PFSK-1 (cell line): ENCODE measurements around the gene CUTA.

ENCODE experiments used
- FOXP2 ChIP-seq: optimal IDR thresholded peaks from 2 replicates; pipeline ENCODE3; 2011; ENCODE audit warnings: borderline replicate concordance, control low read depth, inconsistent platforms; ENCODE audit not compliant: insufficient read depth; ENCODE audit errors: extremely low read length, extremely low read depth
- POLR2AphosphoS5 ChIP-seq: IDR thresholded peaks from 2 replicates; pipeline ENCODE4 v1.6.1; 2012; ENCODE audit warnings: low read depth, mild to moderate bottlenecking, control low read depth, low read length, moderate library complexity
- SIN3A ChIP-seq: IDR thresholded peaks from 2 replicates; pipeline ENCODE4 v1.6.1; 2012; ENCODE audit warnings: mild to moderate bottlenecking, low read length, moderate library complexity, borderline replicate concordance; ENCODE audit not compliant: insufficient read depth
- TAF1 ChIP-seq: IDR thresholded peaks from 2 replicates; pipeline ENCODE4 v1.6.1; 2012; ENCODE audit warnings: low read length, control low read depth, borderline replicate concordance; ENCODE audit not compliant: insufficient read depth

DNA sequence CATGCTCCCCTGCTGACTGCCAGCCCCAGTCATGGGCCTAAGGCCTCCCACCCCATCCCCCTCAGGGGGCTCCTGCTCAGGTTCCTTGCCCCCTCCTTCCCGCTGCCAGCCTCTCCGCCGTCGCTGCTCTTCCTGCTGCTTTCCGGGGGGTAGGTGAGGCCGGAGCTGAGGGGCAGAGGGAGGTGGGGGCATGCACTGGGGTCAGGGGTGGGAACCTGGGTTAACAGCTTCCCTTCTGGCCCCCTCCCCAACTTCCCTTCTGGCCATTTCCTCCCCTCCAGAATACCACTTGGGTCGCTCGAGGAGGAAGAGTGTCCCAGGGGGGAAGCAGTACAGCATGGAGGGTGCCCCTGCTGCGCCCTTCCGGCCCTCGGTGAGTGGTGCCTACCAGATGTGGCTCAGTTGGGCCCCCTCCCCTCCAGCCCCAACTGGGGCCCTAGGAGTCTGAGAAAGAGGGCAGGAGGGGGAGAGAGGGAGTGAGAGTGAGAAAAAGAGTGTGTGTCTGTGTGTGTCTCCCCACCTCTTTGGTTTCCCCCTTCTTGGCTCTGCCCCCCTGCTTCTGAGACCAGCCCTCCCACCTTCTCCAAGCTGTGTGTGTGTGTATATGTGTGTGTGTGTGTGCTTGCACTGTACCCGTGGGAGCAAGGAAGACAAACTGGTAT is 14.1 kb upstream of the CUTA start:
- TF ChIP-seq POLR2AphosphoS5 (no peak), TAF1 (no peak), SIN3A (no peak), FOXP2 (no peak)
